ENCODE data around the gene DLK2.

DNA sequence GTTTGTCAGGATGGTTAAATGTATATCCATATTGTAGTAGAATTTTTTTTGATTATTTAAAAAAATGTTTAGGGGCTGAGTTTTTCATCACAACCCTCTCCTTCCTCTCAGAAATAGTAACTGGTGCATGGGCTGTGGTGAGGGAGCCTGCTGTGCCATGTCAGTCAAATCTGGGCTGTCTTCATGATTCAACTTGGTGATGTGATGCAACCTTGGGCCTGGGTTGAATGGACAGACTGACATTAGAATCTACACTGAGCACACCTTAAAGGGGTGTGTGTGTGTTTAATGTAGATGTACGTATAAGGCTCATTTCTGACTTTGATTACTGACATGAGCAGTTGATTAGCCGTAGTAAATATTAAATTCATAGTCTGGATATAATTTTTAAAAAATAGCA, 25.7 kb upstream of the DLK2 start:
- no peak for TF ChIP-seq TCF7 (CRISPR knock-in tag; IDR thresholded peaks at IDR 0.05; ENCODE audit: low read depth)
- TF ChIP-seq E2F1 (CRISPR knock-in tag; IDR thresholded peaks at IDR 0.05): no peak
- TF ChIP-seq, protein P1, sequence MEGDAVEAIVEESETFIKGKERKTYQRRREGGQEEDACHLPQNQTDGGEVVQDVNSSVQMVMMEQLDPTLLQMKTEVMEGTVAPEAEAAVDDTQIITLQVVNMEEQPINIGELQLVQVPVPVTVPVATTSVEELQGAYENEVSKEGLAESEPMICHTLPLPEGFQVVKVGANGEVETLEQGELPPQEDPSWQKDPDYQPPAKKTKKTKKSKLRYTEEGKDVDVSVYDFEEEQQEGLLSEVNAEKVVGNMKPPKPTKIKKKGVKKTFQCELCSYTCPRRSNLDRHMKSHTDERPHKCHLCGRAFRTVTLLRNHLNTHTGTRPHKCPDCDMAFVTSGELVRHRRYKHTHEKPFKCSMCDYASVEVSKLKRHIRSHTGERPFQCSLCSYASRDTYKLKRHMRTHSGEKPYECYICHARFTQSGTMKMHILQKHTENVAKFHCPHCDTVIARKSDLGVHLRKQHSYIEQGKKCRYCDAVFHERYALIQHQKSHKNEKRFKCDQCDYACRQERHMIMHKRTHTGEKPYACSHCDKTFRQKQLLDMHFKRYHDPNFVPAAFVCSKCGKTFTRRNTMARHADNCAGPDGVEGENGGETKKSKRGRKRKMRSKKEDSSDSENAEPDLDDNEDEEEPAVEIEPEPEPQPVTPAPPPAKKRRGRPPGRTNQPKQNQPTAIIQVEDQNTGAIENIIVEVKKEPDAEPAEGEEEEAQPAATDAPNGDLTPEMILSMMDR (IDR thresholded peaks at IDR 0.05): no peak
- no peak for TF ChIP-seq ZNF121 (CRISPR knock-in tag; IDR thresholded peaks at IDR 0.05)
- no peak for TF ChIP-seq ATF3 (CRISPR knock-in tag; conservative IDR thresholded peaks at IDR 0.05)
- no peak for TF ChIP-seq TEAD1 (CRISPR knock-in tag; IDR thresholded peaks at IDR 0.05)
- TF ChIP-seq JUN (CRISPR knock-in tag; IDR thresholded peaks at IDR 0.05): no peak
- TF ChIP-seq ZNF416 (CRISPR knock-in tag; IDR thresholded peaks at IDR 0.05): no peak
- no peak for TF ChIP-seq FOXK1 (CRISPR knock-in tag; IDR thresholded peaks at IDR 0.05)
- no peak for TF ChIP-seq TEAD4 (CRISPR knock-in tag; IDR thresholded peaks at IDR 0.05)
- no peak for TF ChIP-seq ZNF512 (CRISPR knock-in tag; IDR thresholded peaks at IDR 0.05; ENCODE audit: borderline replicate concordance)
- TF ChIP-seq MYBL2 (CRISPR knock-in tag; IDR thresholded peaks at IDR 0.05): no peak
- no peak for TF ChIP-seq CBFB (CRISPR knock-in tag; IDR thresholded peaks at IDR 0.05; ENCODE audit: low read depth)
- TF ChIP-seq NR3C1 (CRISPR knock-in tag; conservative IDR thresholded peaks at IDR 0.05; ENCODE audit: low read depth): no peak

All from WTC11 (cell line).